ENCODE results near the gene PTPRN2. TPM values are rescaled to one million over a fixed set of nuclear protein-coding genes. Genes with fewer than 3 reads are reported as not detected.

The PTPRN2 gene
- polyA plus RNA-seq, 1 experiment = 0.31 TPM

- POLR2A ChIA-PET = no interaction called here
- Histone ChIP-seq H3K36me3 (ENCODE audit: control insufficient read depth, insufficient read depth, low read length) (no peaks in the 10 kb centered on the region), H3K27me3 (ENCODE audit: control insufficient read depth, insufficient read depth, low read length) (no peaks in the 10 kb centered on the region), H3K4me3 (ENCODE audit: low read depth, low read length) (no peak overlapping the region)
- CTCF ChIA-PET = no interaction called here
- no peak for TF ChIP-seq CTCF (IDR thresholded peaks at IDR 0.05; ENCODE audit: insufficient read depth, low read depth, low read length)
- DNase-seq (ENCODE audit: low read depth) = no peak
Measured at GRCh38 chr7:157879391-157879790, 708.2 kb downstream of the PTPRN2 start.

GRCh38 chr7:157877298-157878090, 710.1 kb downstream of the PTPRN2 start:
- POLR2A ChIA-PET = no interaction called here
- no peak for DNase-seq (ENCODE audit: low read depth)
- no peak for TF ChIP-seq CTCF (IDR thresholded peaks at IDR 0.05; ENCODE audit: insufficient read depth, low read depth, low read length)

GRCh38 chr7:157876469-157877285, 710.9 kb downstream of the PTPRN2 start:
- CTCF ChIA-PET = no interaction called here

More at GRCh38 chr7:157877298-157878090, 710.1 kb downstream of the PTPRN2 start:
- Histone ChIP-seq H3K36me3 (ENCODE audit: control insufficient read depth, insufficient read depth, low read length) (no peaks in the 10 kb centered on the region), H3K27me3 (ENCODE audit: control insufficient read depth, insufficient read depth, low read length) (no peaks in the 10 kb centered on the region), H3K4me3 (ENCODE audit: low read depth, low read length) (no peak overlapping the region)
- CTCF ChIA-PET = no interaction called here

GRCh38 chr7:157875230-157876179, 712.1 kb downstream of the PTPRN2 start:
- CTCF ChIA-PET = no interaction called here
- TF ChIP-seq CTCF (IDR thresholded peaks at IDR 0.05; ENCODE audit: insufficient read depth, low read depth, low read length) = no peak
- Histone ChIP-seq H3K27me3 (ENCODE audit: control insufficient read depth, insufficient read depth, low read length) (no peaks in the 10 kb centered on the region), H3K4me3 (ENCODE audit: low read depth, low read length) (no peak overlapping the region), H3K36me3 (ENCODE audit: control insufficient read depth, insufficient read depth, low read length) (no peaks in the 10 kb centered on the region)
- POLR2A ChIA-PET = no interaction called here
- DNase-seq (ENCODE audit: low read depth) = no peak

More at GRCh38 chr7:157876469-157877285, 710.9 kb downstream of the PTPRN2 start:
- POLR2A ChIA-PET = no interaction called here
- no peaks in the 10 kb centered on the region for H3K36me3 ChIP-seq (ENCODE audit: control insufficient read depth, insufficient read depth, low read length)
- H3K27me3 ChIP-seq (ENCODE audit: control insufficient read depth, insufficient read depth, low read length) = no peaks in the 10 kb centered on the region
- no peak for TF ChIP-seq CTCF (IDR thresholded peaks at IDR 0.05; ENCODE audit: insufficient read depth, low read depth, low read length)
- no peak for DNase-seq (ENCODE audit: low read depth)
- H3K4me3 ChIP-seq (ENCODE audit: low read depth, low read length) = no peak overlapping the region

Data from BJ (cell line).